Ishikawa (cell line): Measurements from ENCODE around the gene ACTRT2.

ENCODE experiments used
- CEBPB ChIP-seq: IDR thresholded peaks from 2 replicates; pipeline ENCODE4 v1.6.1; 2012
- CREB1 ChIP-seq: IDR thresholded peaks from 2 replicates; pipeline ENCODE4 v1.6.1; 2012; ENCODE audit warnings: low read depth
- EGR1 ChIP-seq: IDR thresholded peaks from 2 replicates; pipeline ENCODE4 v1.6.1; 2012
- EP300 ChIP-seq: IDR thresholded peaks from 2 replicates; pipeline ENCODE4 v1.6.1; 2012; ENCODE audit warnings: borderline replicate concordance
- FOXM1 ChIP-seq: IDR thresholded peaks from 2 replicates; pipeline ENCODE4 v1.6.1; 2012; ENCODE audit warnings: low read depth, borderline replicate concordance
- MAX ChIP-seq: IDR thresholded peaks from 2 replicates; pipeline ENCODE4 v1.6.1; 2012
- NFIC ChIP-seq: IDR thresholded peaks from 2 replicates; pipeline ENCODE4 v1.6.1; 2012
- RAD21 ChIP-seq: IDR thresholded peaks from 2 replicates; pipeline ENCODE4 v1.6.1; 2012; ENCODE audit warnings: low read depth
- REST ChIP-seq: IDR thresholded peaks from 2 replicates; pipeline ENCODE4 v1.6.1; 2012; ENCODE audit warnings: low read depth, mild to moderate bottlenecking
- TAF1 ChIP-seq: IDR thresholded peaks from 2 replicates; pipeline ENCODE4 v1.6.1; 2012; ENCODE audit warnings: low read depth, mild to moderate bottlenecking
- TCF12 ChIP-seq: IDR thresholded peaks from 2 replicates; pipeline ENCODE4 v1.6.1; 2012; ENCODE audit warnings: low read depth
- TEAD4 ChIP-seq: IDR thresholded peaks from 2 replicates; pipeline ENCODE4 v1.6.1; 2012
- USF1 ChIP-seq: IDR thresholded peaks from 2 replicates; pipeline ENCODE4 v1.6.1; 2012
- YY1 ChIP-seq: IDR thresholded peaks from 2 replicates; pipeline ENCODE4 v1.6.1; 2012; ENCODE audit warnings: low read depth
- ZBTB7A ChIP-seq: IDR thresholded peaks from 2 replicates; pipeline ENCODE4 v1.6.1; 2012; ENCODE audit warnings: low read depth

ACTRT2 gene

GRCh38 chr1:3053366-3053980, 32.2 kb downstream of the ACTRT2 start:
- no peak for TF ChIP-seq REST
- TF ChIP-seq CEBPB, result no peak
- no peak for TF ChIP-seq YY1
- no peak for TF ChIP-seq NFIC
- TF ChIP-seq TAF1, result no peak
- no peak for TF ChIP-seq TEAD4
- no peak for TF ChIP-seq USF1
- no peak for TF ChIP-seq MAX
- no peak for TF ChIP-seq EP300
- TF ChIP-seq ZBTB7A, result no peak
- TF ChIP-seq FOXM1, result no peak
- no peak for TF ChIP-seq CREB1
- no peak for TF ChIP-seq EGR1
- no peak for TF ChIP-seq TCF12

- TF ChIP-seq USF1 (no peak), NFIC (no peak), TAF1 (no peak), TEAD4 (no peak), FOXM1 (no peak), YY1 (no peak), MAX (no peak), REST (no peak), RAD21 (no peak), EGR1 (no peak)
These were observed 32.7 kb downstream of the ACTRT2 start for GRCh38 chr1:3053986-3054385.

- TF ChIP-seq CREB1 (no peak), REST (no peak), FOXM1 (no peak), TCF12 (no peak), MAX (no peak), EP300 (no peak), ZBTB7A (no peak), YY1 (no peak), TEAD4 (no peak), CEBPB (no peak), NFIC (no peak), RAD21 (no peak), USF1 (no peak)
These were observed 33.2 kb downstream of the ACTRT2 start for GRCh38 chr1:3054474-3054873.

- TF ChIP-seq ZBTB7A, result no peak
- no peak for TF ChIP-seq TCF12
- no peak for TF ChIP-seq USF1
- no peak for TF ChIP-seq TEAD4
- no peak for TF ChIP-seq EP300
- TF ChIP-seq NFIC, result no peak
- TF ChIP-seq EGR1, result no peak
- TF ChIP-seq MAX, result no peak
- no peak for TF ChIP-seq CEBPB
- no peak for TF ChIP-seq FOXM1
- no peak for TF ChIP-seq YY1
- no peak for TF ChIP-seq TAF1
- TF ChIP-seq CREB1, result no peak
- no peak for TF ChIP-seq RAD21
- no peak for TF ChIP-seq REST
These were observed 33.8 kb downstream of the ACTRT2 start for GRCh38 chr1:3055051-3055450.
